GM19035 (cell line): ENCODE data around the gene BRINP2.

Experiments used
- ATAC-seq: cut with Tn5 transposase; IDR thresholded peaks from one replicate; pipeline ENCODE4 v1.9.1; 2021; ENCODE audit not compliant: unreplicated experiment

BRINP2 gene

DNA sequence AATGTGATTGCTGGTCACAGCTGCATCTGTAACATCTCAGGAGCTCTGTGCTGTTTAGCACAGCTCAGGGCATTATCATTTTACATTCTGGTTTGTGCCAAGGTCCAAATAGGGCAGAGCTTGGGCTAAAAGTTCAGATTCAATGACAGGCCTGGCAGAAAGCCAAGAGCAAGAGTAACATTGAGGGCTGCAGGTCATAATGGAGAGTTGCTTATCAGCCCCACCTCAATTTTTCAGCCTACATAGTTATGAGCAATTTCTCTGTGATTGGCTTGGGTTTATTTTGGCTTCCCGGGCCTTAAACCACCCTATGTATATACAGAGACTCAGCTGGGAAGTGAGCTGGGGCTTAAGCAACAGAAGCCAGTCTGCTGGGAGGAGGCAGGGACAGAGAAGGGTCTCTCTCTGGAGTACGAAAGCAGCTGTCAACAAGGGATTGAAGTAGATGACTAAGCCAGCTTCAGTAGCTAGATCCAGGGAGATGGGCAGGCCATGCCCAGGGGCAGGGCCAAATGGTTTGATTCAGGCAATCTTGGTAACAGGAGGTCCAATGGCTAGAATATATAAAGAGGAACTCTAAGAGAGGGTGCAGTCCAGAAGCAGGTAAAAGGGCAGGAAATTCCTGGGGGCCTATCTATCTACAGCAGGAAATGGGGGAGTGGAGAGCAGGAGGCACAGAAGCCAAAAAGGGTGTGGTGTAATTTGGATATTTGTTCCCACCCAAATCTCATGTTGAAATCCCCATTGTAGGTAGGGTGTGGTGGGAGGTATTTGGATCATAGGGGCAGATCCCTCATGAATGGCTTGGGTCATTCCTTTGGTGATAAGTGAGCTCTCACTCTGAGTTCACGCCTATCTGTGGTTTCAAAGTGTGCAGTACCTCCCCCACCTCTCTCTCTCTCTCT, 49.0 kb downstream of the BRINP2 start:
- ATAC-seq = no peak

DNA sequence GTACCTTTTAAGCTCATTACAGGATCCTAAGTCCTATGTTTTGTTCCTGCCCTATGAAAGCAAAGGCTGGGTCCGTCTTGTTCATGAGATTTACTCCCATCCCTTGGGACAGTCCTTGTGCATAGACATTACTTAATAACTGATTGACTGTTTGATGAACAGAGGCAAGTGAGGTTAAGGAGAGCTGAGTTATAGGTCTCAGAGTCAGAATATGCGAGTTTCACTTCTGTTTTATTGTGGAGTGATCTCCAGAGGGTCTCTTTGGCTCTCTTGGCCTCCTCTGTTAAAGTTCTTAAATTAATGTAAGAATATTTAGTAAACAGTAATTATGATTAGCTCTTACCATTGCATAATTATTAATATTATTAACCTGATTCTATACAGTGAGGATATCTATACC, 52.6 kb downstream of the BRINP2 start:
- no peak for ATAC-seq

DNA sequence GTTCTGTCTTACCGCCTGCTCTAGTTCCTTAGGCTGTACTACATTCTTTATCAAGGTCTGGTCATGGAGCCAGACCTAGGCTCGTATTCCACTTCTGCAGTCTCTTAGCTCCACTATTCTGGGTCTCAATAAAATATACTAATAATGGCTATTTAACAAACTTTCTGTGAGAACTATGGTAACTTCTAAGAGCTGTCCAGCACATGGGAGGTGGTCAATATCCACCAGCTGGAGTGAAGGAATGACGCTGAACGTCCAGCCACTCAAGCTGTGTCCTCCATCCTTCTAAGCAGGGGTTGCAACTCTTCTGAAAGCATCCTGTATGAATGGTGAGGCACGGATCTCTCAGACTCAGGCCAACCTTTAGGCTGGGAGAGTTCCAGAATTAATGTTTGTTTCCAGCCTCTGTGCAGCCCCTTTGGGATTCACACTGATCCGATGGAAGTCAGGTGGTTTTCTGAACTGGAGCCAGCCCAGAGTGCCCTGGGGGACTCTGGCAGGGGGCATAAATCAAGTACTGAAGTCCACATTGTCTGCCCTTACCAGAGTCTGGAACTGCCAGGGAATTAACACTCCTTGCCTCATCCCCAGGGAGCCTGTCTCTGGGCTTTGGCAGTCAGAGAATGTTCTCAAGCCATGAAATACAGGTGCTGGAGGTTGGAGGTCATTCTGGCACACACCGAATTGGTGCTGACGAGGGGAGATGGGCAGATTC, 57.4 kb downstream of the BRINP2 start:
- ATAC-seq = no peak

- ATAC-seq = no peak
Measured at GRCh38 chr1:177228693-177229065, 57.9 kb downstream of the BRINP2 start.

- no peak for ATAC-seq
Measured at GRCh38 chr1:177229781-177230180, 59.0 kb downstream of the BRINP2 start.

DNA sequence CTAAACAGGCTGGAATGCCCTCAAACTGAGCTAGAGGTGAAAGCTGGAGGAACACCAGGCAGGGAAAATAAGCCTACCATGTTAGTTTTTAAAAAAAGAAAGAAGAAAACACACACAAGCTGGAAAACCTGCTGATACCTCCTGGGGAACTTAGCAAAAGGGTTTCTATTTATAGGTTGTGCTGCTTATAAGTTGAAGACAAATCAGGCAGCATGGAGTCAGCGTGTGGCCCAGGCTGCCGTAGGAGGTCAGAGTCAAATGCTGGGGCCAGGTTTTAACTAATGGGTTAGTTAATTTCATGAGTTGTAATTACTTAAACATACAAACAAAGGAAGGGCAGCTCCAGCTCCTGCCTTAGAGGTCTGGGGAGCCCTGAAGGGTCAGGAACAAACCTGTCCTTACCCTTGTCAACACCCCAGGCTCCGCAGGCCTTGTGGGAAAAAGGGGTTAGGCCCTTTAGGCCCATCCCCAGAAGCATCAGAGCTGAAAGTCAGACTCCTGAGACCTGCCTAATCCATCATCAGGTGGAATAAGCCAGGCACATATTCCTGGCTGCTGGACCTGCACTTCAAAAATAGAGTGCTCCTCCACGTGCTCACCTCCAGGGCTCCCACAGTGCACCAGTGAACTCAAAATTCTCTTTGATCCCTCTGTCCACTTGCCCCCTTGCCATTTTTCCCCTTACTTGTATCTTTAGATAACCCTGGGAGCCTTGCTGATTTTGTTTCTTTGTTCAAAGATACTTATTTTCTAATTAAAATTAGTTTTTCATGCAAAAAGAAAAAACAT, 59.7 kb downstream of the BRINP2 start:
- ATAC-seq = no peak

- no peak for ATAC-seq
Measured at GRCh38 chr1:177235350-177235749, 64.6 kb downstream of the BRINP2 start.

GRCh38 chr1:177236962-177237361, 66.2 kb downstream of the BRINP2 start:
- no peak for ATAC-seq

DNA sequence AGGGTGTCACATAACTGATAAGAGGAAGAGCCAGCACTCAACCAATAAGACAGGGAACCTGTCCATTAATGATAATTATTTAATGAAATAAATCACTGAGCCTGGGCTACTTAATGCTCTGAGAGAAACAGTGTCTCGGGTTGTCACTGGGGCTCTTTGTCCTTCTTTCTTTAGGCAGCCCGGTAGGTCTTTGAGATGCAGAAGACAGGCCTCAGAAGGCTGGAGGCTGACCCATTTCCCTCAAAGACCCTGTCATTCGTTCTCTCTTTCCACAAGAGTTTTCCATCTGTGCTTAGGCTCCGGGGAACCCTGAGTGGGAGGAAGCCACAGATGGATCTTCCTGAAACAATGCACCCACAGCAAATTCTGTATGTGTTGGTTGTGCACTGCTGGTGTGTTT, 68.2 kb downstream of the BRINP2 start:
- ATAC-seq = no peak

- ATAC-seq = no peak
Measured at GRCh38 chr1:177239792-177240191, 69.0 kb downstream of the BRINP2 start.

- no peak for ATAC-seq
Measured at GRCh38 chr1:177243773-177244172, 73.0 kb downstream of the BRINP2 start.

GRCh38 chr1:177246710-177247580, 76.2 kb downstream of the BRINP2 start:
- no peak for ATAC-seq

DNA sequence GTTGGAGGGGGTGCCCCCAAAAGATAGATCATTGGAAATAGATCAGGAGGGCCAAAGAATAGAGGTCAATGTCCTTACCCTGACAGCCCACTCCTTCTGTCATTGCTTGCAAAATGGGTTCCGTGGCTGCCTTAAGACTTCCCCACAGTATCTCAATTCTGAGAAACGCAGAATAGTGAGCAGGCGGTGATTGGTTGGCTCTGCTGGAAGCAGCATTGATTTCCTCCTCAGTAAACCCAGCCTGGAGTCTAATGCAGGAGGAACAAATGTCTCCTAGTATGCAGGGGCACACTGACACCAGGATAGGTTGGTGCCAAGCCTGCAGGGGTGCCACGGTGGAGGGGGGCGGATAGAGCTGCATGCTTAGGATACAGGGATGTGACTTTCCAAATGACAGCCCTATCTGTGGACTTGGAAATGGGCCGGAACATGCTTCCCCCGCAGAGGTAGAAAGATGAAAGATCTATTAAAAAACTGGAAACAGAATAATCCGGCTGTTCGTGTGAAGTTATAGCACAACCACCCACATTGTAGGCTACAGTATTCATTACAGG, 76.9 kb downstream of the BRINP2 start:
- ATAC-seq = no peak

- ATAC-seq = no peak
Measured at GRCh38 chr1:177248258-177248657, 77.5 kb downstream of the BRINP2 start.

DNA sequence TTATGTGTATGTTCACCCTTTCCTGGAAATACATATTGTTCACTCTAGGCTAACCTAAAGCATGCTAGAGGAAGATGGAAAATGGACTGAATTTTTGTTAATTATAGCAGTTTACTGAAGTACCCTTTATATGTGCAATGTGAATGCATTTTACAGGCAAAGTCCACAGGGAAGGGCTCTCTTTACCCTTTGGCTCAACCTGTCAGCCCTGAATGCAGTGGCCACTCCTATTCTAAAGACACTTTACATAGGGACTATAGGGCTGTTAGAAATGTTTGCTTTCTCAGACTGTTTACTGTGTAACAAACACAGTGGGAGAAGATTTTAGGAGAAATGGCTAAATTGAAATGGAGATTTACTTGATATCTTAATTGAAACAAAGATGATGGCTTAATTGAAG, 78.5 kb downstream of the BRINP2 start:
- ATAC-seq = no peak

GRCh38 chr1:177252877-177253276, 82.1 kb downstream of the BRINP2 start:
- ATAC-seq = no peak

DNA sequence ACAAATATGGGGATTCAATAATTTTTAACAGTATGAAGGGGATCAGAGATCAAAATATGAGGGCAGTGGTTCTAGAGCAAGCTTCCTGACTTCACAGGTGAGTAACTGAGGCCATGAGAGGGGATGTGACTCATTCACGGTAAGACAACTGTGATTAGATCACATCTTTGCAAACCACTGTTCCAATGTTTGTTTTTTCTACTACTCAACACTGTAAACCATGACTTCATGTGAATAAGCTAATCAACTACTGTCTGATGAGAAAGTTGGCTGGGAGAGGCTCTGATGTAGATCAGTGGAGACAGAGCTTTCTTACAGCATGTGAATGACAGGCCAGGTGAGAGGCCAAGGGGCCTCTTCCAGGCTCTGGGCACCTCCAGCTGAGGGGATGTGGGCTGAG, 84.7 kb downstream of the BRINP2 start:
- ATAC-seq = no peak

DNA sequence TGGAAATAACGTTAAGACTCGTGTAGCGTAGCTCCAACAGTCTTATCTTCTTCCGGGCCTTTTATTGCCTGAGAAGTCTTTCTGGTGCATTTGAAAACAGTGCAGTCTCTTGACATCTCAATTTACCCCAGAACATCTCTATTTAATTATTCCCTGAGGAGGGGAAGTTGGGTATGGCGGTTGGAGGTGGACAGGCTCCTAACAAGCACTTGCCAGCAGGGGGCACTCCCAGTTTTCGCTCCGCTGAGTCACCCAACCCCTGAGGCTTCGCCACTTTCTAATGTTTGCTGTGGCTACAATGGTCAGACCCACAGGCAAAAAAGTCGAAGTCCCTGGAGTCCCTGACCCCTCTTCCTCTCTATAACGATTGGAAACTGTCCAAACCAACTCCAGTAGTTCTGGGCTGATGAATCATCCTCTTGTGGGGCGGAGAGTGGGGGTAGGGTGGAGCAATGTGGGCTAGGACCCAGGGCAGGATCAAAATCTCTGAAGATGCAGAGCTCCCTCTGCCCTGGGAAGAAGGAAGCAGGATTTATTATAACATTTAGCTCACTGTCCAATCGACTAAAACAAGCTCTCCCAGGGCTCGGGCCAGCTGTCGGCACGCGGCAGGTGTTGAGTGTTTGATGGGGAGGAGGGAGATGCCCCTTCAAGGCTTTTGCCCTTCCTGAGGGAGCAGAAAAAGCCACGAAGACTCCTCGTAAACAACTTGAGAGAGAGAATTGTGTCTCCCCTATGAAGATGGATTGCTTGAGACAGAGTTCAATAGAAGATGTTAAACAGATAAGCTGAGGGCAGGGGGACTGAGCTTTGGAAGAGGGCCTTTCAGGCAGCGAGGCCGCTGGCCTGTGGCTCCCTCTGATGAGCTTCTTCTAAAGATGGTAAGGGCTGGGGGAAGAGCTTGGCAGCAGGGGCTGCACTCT, 85.7 kb downstream of the BRINP2 start:
- ATAC-seq = no peak

GRCh38 chr1:177257128-177257527, 86.4 kb downstream of the BRINP2 start:
- ATAC-seq = no peak
